Activated CD8-positive, alpha-beta T cell treated with anti-CD3 and anti-CD28 coated beads for 36 hours (primary cell): Measurements from ENCODE around the gene FRZB. TPM values are rescaled to one million over a fixed set of nuclear protein-coding genes. Genes with fewer than 3 reads are reported as not detected.

ENCODE experiments used
- ATAC-seq: fragments of 200-7000 bp; cut with Tn5 transposase; one replicate; pipeline ENCODE4 v1.10.0; 2021; ENCODE audit warnings: mild to moderate bottlenecking, moderate library complexity
- CTCF ChIA-PET: fragments of 350-600 bp; sonication (Branson Sonifier 250); formaldehyde crosslinking; loops from one replicate; lab custom pipeline; 2021; ENCODE audit warnings: antibody characterized with exemption; lab: Charles Lee
- POLR2A ChIA-PET: fragments of 350-600 bp; sonication (Branson Sonifier 250); formaldehyde crosslinking; loops from one replicate; lab custom pipeline; 2021; ENCODE audit warnings: antibody characterized with exemption; lab: Charles Lee
- DNase-seq: peaks from one replicate; pipeline ENCODE4 v3.0.0-alpha.2; 2020
- H3K27ac Mint-ChIP-seq: one replicate; pipeline ENCODE4 v1.8.0; 2021; ENCODE audit warnings: mild to moderate bottlenecking, mixed read lengths
- H3K27me3 Mint-ChIP-seq: one replicate; pipeline ENCODE4 v1.8.0; 2021; ENCODE audit warnings: mixed read lengths
- H3K36me3 Mint-ChIP-seq: one replicate; pipeline ENCODE4 v1.8.0; 2021; ENCODE audit warnings: low read depth, mixed read lengths
- H3K4me1 Mint-ChIP-seq: one replicate; pipeline ENCODE4 v1.8.0; 2021; ENCODE audit warnings: low read depth, mixed read lengths
- H3K4me3 Mint-ChIP-seq: one replicate; pipeline ENCODE4 v1.8.0; 2021; ENCODE audit warnings: mild to moderate bottlenecking, moderate library complexity, mixed read lengths
- H3K9me3 Mint-ChIP-seq: one replicate; pipeline ENCODE4 v1.8.0; 2021; ENCODE audit warnings: mixed read lengths
- CTCF ChIP-seq: fragments of 200-600 bp; IDR thresholded peaks from one replicate; pipeline ENCODE4 v1.8.0; 2022; ENCODE audit warnings: antibody characterized with exemption, mild to moderate bottlenecking
- intact Hi-C: fragments of 100-400 bp; cut with micrococcal nuclease; formaldehyde crosslinking; loops from one replicate; pipeline ENCODE4 v1.10.0; 2022
- total RNA-seq, 2 experiments: library from RNA; stranded (reverse); gene quantifications; one replicate each; pipeline ENCODE4 v1.2.3, GENCODE V29; 2021

FRZB gene
- total RNA-seq, 2 experiments from 2014 or later = not detected

GRCh38 chr2:182814380-182814779 lies 52.1 kb downstream of the FRZB start:
- no peak overlapping the region for H3K4me3 Mint-ChIP-seq
- ChIA-PET CTCF (no interaction called here), POLR2A (interaction anchor here (0.6 kb wide), 1 partner anchor 86 kb away, joined by 3 read pairs; no protein-coding TSS in a partner anchor)
- H3K4me1 Mint-ChIP-seq = no peaks in the 10 kb centered on the region
- ATAC-seq (no peak), DNase-seq (no peak)
- no peak overlapping the region for H3K27ac Mint-ChIP-seq
- no peaks in the 10 kb centered on the region for H3K9me3 Mint-ChIP-seq
- peaks cover 5% of the 10 kb centered on the region for H3K27me3 Mint-ChIP-seq
- TF ChIP-seq CTCF = no peak
- H3K36me3 Mint-ChIP-seq = no peaks in the 10 kb centered on the region
- intact Hi-C loops = no loop called here

- no peak overlapping the region for H3K27ac Mint-ChIP-seq
- DNase-seq (no peak), ATAC-seq (no peak)
- intact Hi-C loops = no loop called here
- H3K9me3 Mint-ChIP-seq = no peaks in the 10 kb centered on the region
- H3K36me3 Mint-ChIP-seq = no peaks in the 10 kb centered on the region
- POLR2A ChIA-PET = no interaction called here
- no peak overlapping the region for H3K4me3 Mint-ChIP-seq
- no peak for TF ChIP-seq CTCF
- H3K4me1 Mint-ChIP-seq = no peaks in the 10 kb centered on the region
- H3K27me3 Mint-ChIP-seq = peaks cover 3% of the 10 kb centered on the region
- CTCF ChIA-PET = no interaction called here
These were observed 56.4 kb downstream of the FRZB start for GRCh38 chr2:182810087-182810486.

- no peak overlapping the region for H3K27ac Mint-ChIP-seq
- intact Hi-C loops = no loop called here
These were observed 59.1 kb downstream of the FRZB start for GRCh38 chr2:182807319-182807718.

GRCh38 chr2:182804128-182804527 lies 62.3 kb downstream of the FRZB start:
- DNase-seq (no peak), ATAC-seq (no peak)
- no peaks in the 10 kb centered on the region for H3K9me3 Mint-ChIP-seq
- no peak overlapping the region for H3K27ac Mint-ChIP-seq
- ChIA-PET POLR2A (no interaction called here), CTCF (interaction anchor here (1.1 kb wide), 1 partner anchor 37 kb away, joined by 3 read pairs; no protein-coding TSS in a partner anchor)
- no peak for TF ChIP-seq CTCF
- H3K4me1 Mint-ChIP-seq = no peaks in the 10 kb centered on the region
- H3K4me3 Mint-ChIP-seq = no peak overlapping the region
- H3K27me3 Mint-ChIP-seq = peaks cover 16% of the 10 kb centered on the region
- no peaks in the 10 kb centered on the region for H3K36me3 Mint-ChIP-seq
- intact Hi-C loops = no loop called here

More at GRCh38 chr2:182807319-182807718, 59.1 kb downstream of the FRZB start:
- DNase-seq (no peak), ATAC-seq (no peak)
- ChIA-PET POLR2A (no interaction called here), CTCF (interaction anchor here (1.6 kb wide), 1 partner anchor 11 kb away, joined by 4 read pairs; no protein-coding TSS in a partner anchor)
- Mint-ChIP-seq H3K9me3 (no peaks in the 10 kb centered on the region), H3K4me1 (no peaks in the 10 kb centered on the region), H3K27me3 (peaks cover 6% of the 10 kb centered on the region), H3K4me3 (no peak overlapping the region), H3K36me3 (no peaks in the 10 kb centered on the region)
- TF ChIP-seq CTCF = no peak

- Mint-ChIP-seq H3K27ac (no peak overlapping the region), H3K36me3 (no peaks in the 10 kb centered on the region), H3K4me3 (no peak overlapping the region), H3K27me3 (peaks cover 18% of the 10 kb centered on the region), H3K4me1 (no peaks in the 10 kb centered on the region), H3K9me3 (no peaks in the 10 kb centered on the region)
- ATAC-seq (no peak), DNase-seq (no peak)
- CTCF ChIA-PET = no interaction called here
- no peak for TF ChIP-seq CTCF
- intact Hi-C loops = no loop called here
- POLR2A ChIA-PET = no interaction called here
These were observed 67.7 kb downstream of the FRZB start for GRCh38 chr2:182798736-182799135.
